Heart right ventricle (tissue), 16 donors: ENCODE results near the gene LHFPL4. TPM values are rescaled to one million over a fixed set of nuclear protein-coding genes. Genes with fewer than 3 reads are reported as not detected.

ENCODE experiments used
- ATAC-seq, 8 donors: fragments of 200-7000 bp; cut with Tn5 transposase; one replicate each; pipeline ENCODE4 v1.9.1; 2020; ENCODE audit warnings: mild to moderate bottlenecking in 8 of 8, moderate library complexity in 8 of 8, moderate number of reproducible peaks in 1 of 8
- DNase-seq, 2 donors: peaks; one replicate each; pipeline ENCODE4 v3.0.0-alpha.2; 2020
- H3K27ac ChIP-seq, 10 donors: fragments of 200-600 bp; sonication (generic) in 2 of 10; one replicate each; pipeline versions ENCODE4 v1.5.0 to v1.8.0; 2020 to 2022; ENCODE audit warnings: mild to moderate bottlenecking in 3 of 10
- H3K27me3 ChIP-seq, 7 donors: fragments of 200-600 bp; one replicate each; pipeline ENCODE4 v1.8.0; 2021 to 2022; ENCODE audit warnings: mild to moderate bottlenecking in 2 of 7
- H3K36me3 ChIP-seq, 9 donors: fragments of 200-600 bp; sonication (generic) in 1 of 9; one replicate each; pipeline versions ENCODE4 v1.5.0 to v1.8.0; 2020 to 2022; ENCODE audit warnings: mild to moderate bottlenecking in 2 of 9
- H3K4me1 ChIP-seq, 9 donors: fragments of 200-600 bp; sonication (generic) in 1 of 9; one replicate each; pipeline versions ENCODE4 v1.5.0 to v1.8.0; 2020 to 2022; ENCODE audit warnings: mild to moderate bottlenecking in 4 of 9
- H3K4me3 ChIP-seq, 10 donors: fragments of 200-600 bp; sonication (generic) in 2 of 10; one replicate each; pipeline versions ENCODE4 v1.5.0 to v1.8.0; 2020 to 2022; ENCODE audit warnings: mild to moderate bottlenecking in 7 of 10, moderate library complexity in 2 of 10
- H3K9me3 ChIP-seq, 11 donors: fragments of 200-600 bp in 10 of 11; sonication (generic) in 2 of 11; one replicate each; pipeline versions ENCODE4 v1.5.0 to v1.8.0; 2013 to 2022; ENCODE audit warnings: mild to moderate bottlenecking in 2 of 11, control low read depth in 1 of 11, moderate library complexity in 1 of 11
- WGBS, 2 donors: extraction: QIAGEN DNeasy Blood & Tissue Kit; methylation state at CpG; one replicate each; pipeline ENCODE4 v1.1.7; 2013; ENCODE audit warnings: inconsistent platforms in 1 of 2; 5-methylcytosine and 5-hydroxymethylcytosine counted together
- intact Hi-C, 10 donors: fragments of 100-400 bp; cut with DNase I; formaldehyde crosslinking; loops; one replicate each; pipeline versions ENCODE4 v1.11.1 to v1.14.2; 2022
- polyA plus RNA-seq, 2 donors: library from polyadenylated mRNA; stranded (reverse); fragments of 200-250 nt; gene quantifications; one replicate each; pipeline ENCODE4 v1.2.3, GENCODE V29; 2013
- total RNA-seq, 10 donors: library from RNA; stranded (reverse); fragmentation: NEBNext Ultra II Directional in 3 of 10; extraction: Animal tissue kit (Norgen Biotek cat#: 25700) in 3 of 10; gene quantifications; one replicate each; pipeline versions ENCODE4 v1.2.1 to v1.2.4, GENCODE V29; 2021 to 2023
- TF ChIP-seq, protein P1 (sequence below), 9 donors: fragments of 200-600 bp; sonication (generic) in 2 of 9; IDR thresholded peaks; one replicate each; pipeline versions ENCODE4 v1.5.0 to v1.8.0; 2021 to 2022; ENCODE audit warnings: antibody characterized with exemption in 9 of 9, mild to moderate bottlenecking in 5 of 9, moderate library complexity in 1 of 9
- donor health status: Arrhythmogenic right ventricular cardiomyopathy.
- donor health status: ischemic (EF 13 %, LVEDD 7.1; RV severe dilation, severe dysfunction).
- donor health status: healthy with polysubstance abuse.
- donor health status: DM: no; HTN: yes; CAD: no.
- donor health status: DM: no; HTN: no; CAD: no.
- donor health status: ischemic (EF 25% LVEDD 6.9; RV normal size, moderate dysfunction).
- donor health status: ischemic (EF 25% LVEDD 5.7; RV mildly dilated, moderate dysfunction).
- donor health status: healthy.
- donor health status: DM: yes; HTN: yes; CAD: no.
- donor health status: Ischemic cardiomyopathy.
- donor health status: ischemic (EF 35%, LVEDD 5.7; RV mildly dilated, moderate dysfunction).
- donor health status: nonischemic (EF 11% LVEDD 7.7; RV severe dilation, severe dysfunction).
- donor health status: DM: yes; HTN: yes; CAD: no.
- donor health status: PGD.
- donor health status: ischemic (EF 29% LVEDD 5.4; RV normal size, mild dysfunction).
- donor health status: nonischemic (EF 23%, LVEDD 6.1; RV moderate dilation, normal function).

Gene LHFPL4
- total and polyA plus RNA-seq, 12 donors, result not detected

DNA sequence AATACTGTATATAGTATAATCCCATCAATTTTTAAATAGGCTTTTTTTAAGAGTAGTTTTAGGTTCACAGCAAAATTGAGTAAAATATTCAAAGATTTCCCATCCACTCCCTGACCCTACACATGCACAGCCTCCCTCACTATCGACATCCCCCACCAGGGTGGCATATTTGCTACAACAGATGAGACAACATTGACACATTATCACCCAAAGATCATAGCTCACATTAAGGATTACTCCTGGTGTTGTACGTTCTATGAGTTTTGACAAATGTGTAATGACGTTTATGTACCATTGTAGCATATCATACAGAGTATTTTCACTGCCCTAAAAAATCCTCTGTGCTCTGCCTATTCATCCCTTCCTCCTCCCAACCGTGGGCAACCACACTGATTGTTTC, 39.3 kb downstream of the LHFPL4 start:
- TF ChIP-seq, protein P1, sequence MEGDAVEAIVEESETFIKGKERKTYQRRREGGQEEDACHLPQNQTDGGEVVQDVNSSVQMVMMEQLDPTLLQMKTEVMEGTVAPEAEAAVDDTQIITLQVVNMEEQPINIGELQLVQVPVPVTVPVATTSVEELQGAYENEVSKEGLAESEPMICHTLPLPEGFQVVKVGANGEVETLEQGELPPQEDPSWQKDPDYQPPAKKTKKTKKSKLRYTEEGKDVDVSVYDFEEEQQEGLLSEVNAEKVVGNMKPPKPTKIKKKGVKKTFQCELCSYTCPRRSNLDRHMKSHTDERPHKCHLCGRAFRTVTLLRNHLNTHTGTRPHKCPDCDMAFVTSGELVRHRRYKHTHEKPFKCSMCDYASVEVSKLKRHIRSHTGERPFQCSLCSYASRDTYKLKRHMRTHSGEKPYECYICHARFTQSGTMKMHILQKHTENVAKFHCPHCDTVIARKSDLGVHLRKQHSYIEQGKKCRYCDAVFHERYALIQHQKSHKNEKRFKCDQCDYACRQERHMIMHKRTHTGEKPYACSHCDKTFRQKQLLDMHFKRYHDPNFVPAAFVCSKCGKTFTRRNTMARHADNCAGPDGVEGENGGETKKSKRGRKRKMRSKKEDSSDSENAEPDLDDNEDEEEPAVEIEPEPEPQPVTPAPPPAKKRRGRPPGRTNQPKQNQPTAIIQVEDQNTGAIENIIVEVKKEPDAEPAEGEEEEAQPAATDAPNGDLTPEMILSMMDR (IDR thresholded peaks at IDR 0.05), result no peak
- Histone ChIP-seq H3K4me3 (no peak overlapping the region), H3K36me3 (no peaks in the 10 kb centered on the region), H3K27ac (no peak overlapping the region), H3K4me1 (no peaks in the 10 kb centered on the region), H3K27me3 (peaks cover 5 to 20% (median 8%) of the 10 kb centered on the region in 7 donors), H3K9me3 (peaks cover 0 to 12% (median 0%) of the 10 kb centered on the region in 11 donors)
- intact Hi-C loops, result no loop called here
- DNase-seq (no peak), ATAC-seq (no peak)
- 65 to 74% methylated on average over 4 of the region's 4 CpGs for WGBS, 2 donors

DNA sequence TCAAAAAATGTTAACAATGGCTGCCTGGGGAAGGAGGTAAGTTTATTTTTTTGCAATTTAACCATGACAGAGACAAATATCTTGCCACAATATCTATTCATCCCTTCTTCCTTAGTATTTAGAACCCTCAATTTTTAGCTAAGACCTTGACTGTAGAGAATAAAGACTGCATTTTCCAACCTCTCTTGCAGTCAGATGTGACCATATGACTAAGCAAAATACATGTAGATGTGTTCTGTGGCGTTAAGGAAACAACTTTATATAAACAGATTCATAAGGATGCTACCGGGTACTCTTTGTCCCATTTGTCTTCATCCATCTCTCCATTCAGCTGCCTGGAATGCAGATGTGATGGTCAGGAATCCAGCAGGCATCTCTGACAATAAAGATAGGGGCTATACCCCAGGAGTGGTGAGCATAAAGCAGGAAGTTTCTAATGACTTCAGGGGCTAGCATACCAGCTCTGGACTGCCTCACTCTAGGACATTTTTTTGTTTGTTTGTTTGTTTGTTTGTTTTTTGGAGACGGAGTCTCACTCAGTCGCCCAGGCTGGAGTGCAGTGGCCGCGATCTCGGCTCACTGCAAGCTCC, 41.1 kb downstream of the LHFPL4 start:
- intact Hi-C loops, result no loop called here
- no peak for ATAC-seq
- Histone ChIP-seq H3K4me3 (no peak overlapping the region), H3K4me1 (no peaks in the 10 kb centered on the region), H3K27me3 (peaks cover 5 to 36% (median 21%) of the 10 kb centered on the region in 7 donors), H3K27ac (no peak overlapping the region), H3K9me3 (no peaks in the 10 kb centered on the region), H3K36me3 (no peaks in the 10 kb centered on the region)
- 74 to 75% methylated on average over 7 of the region's 7 CpGs for WGBS, 2 donors
- TF ChIP-seq, protein P1 (IDR thresholded peaks at IDR 0.05), result no peak
- no peak for DNase-seq

DNA sequence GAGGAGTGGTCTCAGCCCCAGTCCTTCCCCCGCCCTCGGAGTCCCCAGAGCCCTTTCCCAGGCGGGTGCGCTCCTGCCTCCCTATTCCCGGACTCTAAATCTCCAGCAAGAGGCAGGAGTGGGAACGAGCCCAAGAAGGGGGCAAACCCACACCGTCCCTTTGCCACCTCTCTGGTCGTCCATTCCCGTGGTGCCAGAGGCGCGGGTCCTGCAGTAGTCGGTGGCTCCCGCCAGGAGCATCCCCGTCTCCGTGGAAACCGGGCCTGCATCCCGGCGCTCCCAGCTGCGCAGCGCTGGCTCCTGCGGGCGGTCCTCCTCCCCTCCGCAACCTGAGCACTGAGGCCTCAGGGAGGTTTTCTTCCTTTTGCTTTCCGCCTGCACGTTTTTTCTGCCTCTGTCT, 44.8 kb downstream of the LHFPL4 start:
- ATAC-seq, result no peak
- 9 to 11% methylated on average over 25 of the region's 25 CpGs for WGBS, 2 donors
- no peaks in the 10 kb centered on the region for H3K9me3 ChIP-seq
- H3K4me3 ChIP-seq, result no peak overlapping the region
- no peaks in the 10 kb centered on the region for H3K4me1 ChIP-seq
- no peak overlapping the region for H3K27ac ChIP-seq
- H3K36me3 ChIP-seq, result no peaks in the 10 kb centered on the region
- peaks cover 5 to 43% (median 22%) of the 10 kb centered on the region in 7 donors for H3K27me3 ChIP-seq
- DNase-seq, result no peak
- TF ChIP-seq, protein P1 (IDR thresholded peaks at IDR 0.05), result no peak
- intact Hi-C loops, result loop anchor here in 2 of 10 donors (10.0 kb wide), 2 partner anchors 216 to 236 kb away; partner anchors contain the start of gene OGG1 (in 1 of the 2)

DNA sequence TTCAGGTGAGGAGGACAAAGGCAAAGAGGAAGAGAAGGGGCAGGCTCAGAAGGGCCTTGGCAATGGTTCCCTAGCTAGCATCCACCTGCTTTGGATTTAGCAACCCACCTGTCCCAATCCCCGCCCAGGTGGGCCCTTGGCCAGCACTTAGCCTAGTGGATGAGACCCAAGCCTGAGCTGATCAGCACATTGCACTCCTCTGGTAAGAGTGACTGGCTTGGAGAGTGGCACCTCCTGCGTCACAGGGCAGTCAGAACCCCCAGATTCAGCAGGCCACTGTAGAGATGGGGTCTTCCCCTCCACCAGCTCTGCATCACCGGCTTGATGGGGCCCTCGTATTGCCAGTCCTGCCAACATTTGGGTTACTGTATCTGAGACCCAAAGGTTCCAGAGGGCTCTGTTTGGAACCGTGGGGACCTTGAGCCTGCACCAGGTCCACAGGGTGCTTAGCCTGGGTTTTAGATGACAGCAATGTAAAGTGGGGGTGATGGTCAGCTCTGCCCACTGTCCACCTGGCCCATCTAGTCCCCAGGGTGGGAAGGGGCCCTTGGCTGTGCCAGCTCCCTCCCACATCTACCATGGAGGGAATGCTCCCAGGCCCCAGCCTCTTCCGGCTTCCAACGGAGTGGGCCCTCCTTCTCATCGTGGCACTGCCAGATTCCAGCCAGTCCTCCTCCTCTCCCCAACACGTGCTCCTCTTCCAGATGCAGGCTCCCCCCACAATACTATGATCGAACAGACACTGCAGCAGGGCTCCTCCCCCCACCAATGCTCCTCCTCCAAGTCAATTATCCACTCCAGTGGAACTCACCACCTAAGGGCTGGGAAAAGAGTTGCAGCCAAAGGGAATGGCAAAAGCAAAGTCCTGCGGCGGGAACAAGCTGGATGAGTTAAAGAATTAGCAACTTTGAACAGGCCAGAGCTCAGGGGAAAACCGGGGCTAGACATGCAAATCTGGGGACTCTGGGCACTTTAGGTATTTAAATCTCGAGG, 45.7 kb downstream of the LHFPL4 start:
- intact Hi-C loops, result loop anchor here in 2 of 10 donors (10.0 kb wide), 2 partner anchors 217 to 237 kb away; partner anchors contain the start of gene OGG1 (in 1 of the 2)
- Histone ChIP-seq H3K9me3 (no peaks in the 10 kb centered on the region), H3K4me1 (no peaks in the 10 kb centered on the region), H3K4me3 (no peak overlapping the region), H3K27ac (no peak overlapping the region), H3K27me3 (peaks cover 5 to 43% (median 22%) of the 10 kb centered on the region in 7 donors), H3K36me3 (no peaks in the 10 kb centered on the region)
- TF ChIP-seq, protein P1 (IDR thresholded peaks at IDR 0.05), result no peak
- DNase-seq (no peak), ATAC-seq (no peak)
- 57 to 58% methylated on average over 14 of the region's 14 CpGs for WGBS, 2 donors
